GM19239 (cell line): ENCODE results near the gene KHDC3L.
"Not testable (repeated sequence)": the region's sequence is repeated elsewhere in the genome, so short reads cannot be mapped to it uniquely, and the experiment has no call there.

Experiments used
- DNase-seq: peaks from one replicate; pipeline ENCODE4 v3.0.0; 2011; ENCODE audit warnings: low spot score; ENCODE audit not compliant: insufficient read length
- FAIRE-seq: peaks from 2 replicates; lab custom pipeline; 2011; peaks lifted over from hg19 to GRCh38; lab: Jason Lieb, UNC

Gene KHDC3L

GRCh38 chr6:73368675-73369074, 6.2 kb downstream of the KHDC3L start:
- FAIRE-seq = no peak
- no peak for DNase-seq

- DNase-seq (no peak), FAIRE-seq (no peak)
Observed at GRCh38 chr6:73369157-73369556, 6.7 kb downstream of the KHDC3L start.

- DNase-seq (no peak), FAIRE-seq (no peak)
Observed at GRCh38 chr6:73369563-73369962, 7.1 kb downstream of the KHDC3L start, which contains the start of gene OOEP. Gene OOEP (minus strand): TSS chr6:73369897. CDS start chr6:73369792, 105 bp downstream.

- no peak for DNase-seq
- FAIRE-seq = no peak
Observed at GRCh38 chr6:73371984-73372383, 9.5 kb downstream of the KHDC3L start.

- DNase-seq = no peak
- no peak for FAIRE-seq
Observed at GRCh38 chr6:73372516-73372915, 10.1 kb downstream of the KHDC3L start.

- FAIRE-seq = no peak
Observed at GRCh38 chr6:73375216-73375615, 12.8 kb downstream of the KHDC3L start.

GRCh38 chr6:73377225-73377624, 14.8 kb downstream of the KHDC3L start:
- FAIRE-seq = no peak
- DNase-seq = no peak

More at GRCh38 chr6:73375216-73375615, 12.8 kb downstream of the KHDC3L start:
- no peak for DNase-seq

- FAIRE-seq = not testable (repeated sequence)
Observed at GRCh38 chr6:73381531-73381930, 19.1 kb downstream of the KHDC3L start.

GRCh38 chr6:73382462-73383113, 20.1 kb downstream of the KHDC3L start:
- no peak for DNase-seq
- no peak for FAIRE-seq

More at GRCh38 chr6:73381531-73381930, 19.1 kb downstream of the KHDC3L start:
- DNase-seq = not testable (repeated sequence)

- FAIRE-seq (no peak), DNase-seq (no peak)
Observed at GRCh38 chr6:73388433-73388799, 26.0 kb downstream of the KHDC3L start.

GRCh38 chr6:73388800-73389512, 26.5 kb downstream of the KHDC3L start:
- FAIRE-seq (peak; percentile 83), DNase-seq (peak; percentile 64)

- DNase-seq (no peak), FAIRE-seq (no peak)
Observed at GRCh38 chr6:73389854-73390253, 27.4 kb downstream of the KHDC3L start.

- FAIRE-seq (no peak), DNase-seq (no peak)
Observed at GRCh38 chr6:73391675-73392074, 29.2 kb downstream of the KHDC3L start.

GRCh38 chr6:73392188-73392587, 29.7 kb downstream of the KHDC3L start:
- not testable (repeated sequence) for DNase-seq, FAIRE-seq

GRCh38 chr6:73393278-73393677, 30.8 kb downstream of the KHDC3L start:
- FAIRE-seq (no peak), DNase-seq (no peak)

GRCh38 chr6:73394577-73395354, 32.3 kb downstream of the KHDC3L start, which contains the start of gene DDX43:
Gene DDX43 (plus strand): TSS chr6:73394828. CDS start chr6:73394906, 78 bp downstream.
- FAIRE-seq = no peak
- no peak for DNase-seq

GRCh38 chr6:73395875-73396274, 33.4 kb downstream of the KHDC3L start:
- FAIRE-seq (no peak), DNase-seq (no peak)

GRCh38 chr6:73400656-73401055, 38.2 kb downstream of the KHDC3L start:
- DNase-seq (no peak), FAIRE-seq (no peak)

- no peak for FAIRE-seq
- DNase-seq = no peak
Observed at GRCh38 chr6:73409395-73409794, 46.9 kb downstream of the KHDC3L start.

- FAIRE-seq (no peak), DNase-seq (no peak)
Observed at GRCh38 chr6:73413102-73413501, 50.6 kb downstream of the KHDC3L start.
